ENCODE data around the gene PATZ1.

DNA sequence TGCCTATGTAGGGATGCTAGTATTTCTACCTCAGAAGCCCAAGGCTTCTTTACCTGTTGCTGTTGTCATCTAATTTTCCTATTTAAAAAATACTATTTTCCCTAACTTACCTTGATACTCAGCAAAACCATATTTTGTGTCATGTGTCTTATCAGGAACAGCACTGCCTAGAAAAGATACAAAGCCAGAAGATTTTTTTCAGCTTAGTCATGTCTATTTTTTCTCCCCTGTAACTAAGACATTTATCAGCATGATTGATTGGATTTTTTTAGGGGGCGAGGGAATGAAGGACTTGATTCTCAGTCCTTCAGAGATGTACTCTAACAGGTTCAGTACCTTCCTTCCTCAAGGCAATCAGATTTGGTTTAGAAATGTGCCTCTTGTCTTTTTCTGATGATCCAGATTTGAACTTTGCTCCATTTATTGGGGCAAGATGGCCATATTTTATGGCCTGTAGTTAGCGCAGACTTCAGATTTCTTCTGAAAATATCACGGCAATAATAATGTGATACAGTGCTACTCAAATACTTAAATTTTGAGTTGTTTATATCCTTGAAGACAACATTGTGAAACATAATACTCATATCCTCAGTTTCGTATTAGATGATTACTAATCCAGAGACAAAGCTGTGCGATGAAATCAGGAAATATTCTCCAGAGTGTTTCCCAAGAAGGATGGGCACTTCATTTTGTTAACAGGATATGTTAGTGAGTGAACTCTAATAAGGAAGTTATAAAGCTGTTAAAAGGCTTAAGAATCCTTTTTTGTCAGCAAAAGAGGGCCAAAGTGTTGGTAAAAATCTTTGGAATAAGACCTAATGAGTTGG, 50.1 kb downstream of the PATZ1 start:
- TF ChIP-seq, protein P1, sequence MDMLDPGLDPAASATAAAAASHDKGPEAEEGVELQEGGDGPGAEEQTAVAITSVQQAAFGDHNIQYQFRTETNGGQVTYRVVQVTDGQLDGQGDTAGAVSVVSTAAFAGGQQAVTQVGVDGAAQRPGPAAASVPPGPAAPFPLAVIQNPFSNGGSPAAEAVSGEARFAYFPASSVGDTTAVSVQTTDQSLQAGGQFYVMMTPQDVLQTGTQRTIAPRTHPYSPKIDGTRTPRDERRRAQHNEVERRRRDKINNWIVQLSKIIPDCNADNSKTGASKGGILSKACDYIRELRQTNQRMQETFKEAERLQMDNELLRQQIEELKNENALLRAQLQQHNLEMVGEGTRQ (CRISPR knock-in tag; IDR thresholded peaks at IDR 0.05): no peak
- TF ChIP-seq, protein P2, sequence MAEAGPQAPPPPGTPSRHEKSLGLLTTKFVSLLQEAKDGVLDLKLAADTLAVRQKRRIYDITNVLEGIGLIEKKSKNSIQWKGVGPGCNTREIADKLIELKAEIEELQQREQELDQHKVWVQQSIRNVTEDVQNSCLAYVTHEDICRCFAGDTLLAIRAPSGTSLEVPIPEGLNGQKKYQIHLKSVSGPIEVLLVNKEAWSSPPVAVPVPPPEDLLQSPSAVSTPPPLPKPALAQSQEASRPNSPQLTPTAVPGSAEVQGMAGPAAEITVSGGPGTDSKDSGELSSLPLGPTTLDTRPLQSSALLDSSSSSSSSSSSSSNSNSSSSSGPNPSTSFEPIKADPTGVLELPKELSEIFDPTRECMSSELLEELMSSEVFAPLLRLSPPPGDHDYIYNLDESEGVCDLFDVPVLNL (CRISPR knock-in tag; IDR thresholded peaks at IDR 0.05; ENCODE audit: borderline replicate concordance, low read depth): no peak
- TF ChIP-seq PRRX2 (CRISPR knock-in tag; IDR thresholded peaks at IDR 0.05) (no peak), CTCF (IDR thresholded peaks at IDR 0.05) (no peak), E2F5 (CRISPR knock-in tag; IDR thresholded peaks at IDR 0.05) (no peak), ESRRA (CRISPR knock-in tag; IDR thresholded peaks at IDR 0.05; ENCODE audit: borderline replicate concordance) (no peak), ATF2 (CRISPR knock-in tag; IDR thresholded peaks at IDR 0.05; ENCODE audit: borderline replicate concordance, low read depth) (no peak), SP1 (CRISPR knock-in tag; conservative IDR thresholded peaks at IDR 0.05) (no peak), TCF7 (CRISPR knock-in tag; IDR thresholded peaks at IDR 0.05; ENCODE audit: low read depth) (no peak)

All from WTC11 (cell line).